IPS DF 6.9 (cell line): ENCODE results near the gene SBNO1.

ENCODE experiments used
- DNase-seq: peaks from one replicate; pipeline ENCODE4 v3.0.0-alpha.2; 2013; ENCODE audit warnings: low read depth, low spot score
- H3K27ac ChIP-seq: one replicate; pipeline ENCODE4 v1.5.1; 2013; ENCODE audit warnings: low read length, control low read depth
- H3K27me3 ChIP-seq: 2 replicates; pipeline ENCODE4 v1.6.1; 2013; ENCODE audit warnings: mild to moderate bottlenecking, low read length; ENCODE audit not compliant: control insufficient read depth, insufficient read depth
- H3K36me3 ChIP-seq: 2 replicates; pipeline ENCODE4 v1.6.1; 2013; ENCODE audit warnings: low read length; ENCODE audit not compliant: control insufficient read depth, insufficient read depth
- H3K4me1 ChIP-seq: 2 replicates; pipeline ENCODE4 v1.6.1; 2013; ENCODE audit warnings: low read length; ENCODE audit not compliant: control insufficient read depth, insufficient read depth
- H3K4me3 ChIP-seq: 2 replicates; pipeline ENCODE4 v1.5.1; 2013; ENCODE audit warnings: mild to moderate bottlenecking, low read length
- H3K9me3 ChIP-seq: 2 replicates; pipeline ENCODE4 v1.6.1; 2013; ENCODE audit warnings: low read length, inconsistent platforms; ENCODE audit not compliant: control insufficient read depth, insufficient read depth
- WGBS: extraction: QIAGEN DNeasy Blood & Tissue Kit; methylation state at CpG from one replicate; pipeline ENCODE4 v1.1.7; 2013; ENCODE audit warnings: mixed read lengths, missing lambda C conversion rate; ENCODE audit not compliant: insufficient read length, insufficient coverage; 5-methylcytosine and 5-hydroxymethylcytosine counted together

The SBNO1 gene

GRCh38 chr12:123398177-123398549 lies 33.5 kb upstream of the SBNO1 start:
- Histone ChIP-seq H3K4me1 (peaks cover 5% of the 10 kb centered on the region), H3K27me3 (peaks cover 8% of the 10 kb centered on the region), H3K36me3 (peaks cover 11% of the 10 kb centered on the region; the same call in 1 of the 2 replicates), H3K9me3 (no peaks in the 10 kb centered on the region), H3K4me3 (no peak overlapping the region), H3K27ac (no peak overlapping the region)
- DNase-seq, result no peak
- no CpG with 5 or more reads among the region's 10 CpGs for WGBS

GRCh38 chr12:123397400-123397799 lies 32.8 kb upstream of the SBNO1 start:
- no CpG with 5 or more reads among the region's 6 CpGs for WGBS
- H3K27me3 ChIP-seq, result peaks cover 3% of the 10 kb centered on the region; the same call in 1 of the 2 replicates
- DNase-seq, result no peak
- no peaks in the 10 kb centered on the region for H3K9me3 ChIP-seq
- no peak overlapping the region for H3K4me3 ChIP-seq
- no peak overlapping the region for H3K27ac ChIP-seq
- peaks cover 5% of the 10 kb centered on the region for H3K4me1 ChIP-seq
- H3K36me3 ChIP-seq, result peaks cover 11% of the 10 kb centered on the region; the same call in 1 of the 2 replicates

GRCh38 chr12:123396954-123397353 lies 32.3 kb upstream of the SBNO1 start:
- no CpG with 5 or more reads among the region's 9 CpGs for WGBS
- H3K27me3 ChIP-seq, result 0 out of 2 replicates have a peak, but pooled peaks cover 2% of the 10 kb centered on the region
- H3K27ac ChIP-seq, result no peak overlapping the region
- H3K36me3 ChIP-seq, result peaks cover 12% of the 10 kb centered on the region; the same call in 1 of the 2 replicates
- no peak overlapping the region for H3K4me3 ChIP-seq
- DNase-seq, result no peak
- peaks cover 2% of the 10 kb centered on the region; the same call in 1 of the 2 replicates for H3K4me1 ChIP-seq
- H3K9me3 ChIP-seq, result no peaks in the 10 kb centered on the region

GRCh38 chr12:123396543-123396942 lies 31.9 kb upstream of the SBNO1 start:
- Histone ChIP-seq H3K36me3 (peaks cover 15% of the 10 kb centered on the region; the same call in 1 of the 2 replicates), H3K4me1 (no peaks in the 10 kb centered on the region), H3K9me3 (no peaks in the 10 kb centered on the region), H3K27ac (no peak overlapping the region), H3K27me3 (no peaks in the 10 kb centered on the region), H3K4me3 (no peak overlapping the region)
- no peak for DNase-seq
- WGBS, result no CpG with 5 or more reads among the region's 2 CpGs

DNA sequence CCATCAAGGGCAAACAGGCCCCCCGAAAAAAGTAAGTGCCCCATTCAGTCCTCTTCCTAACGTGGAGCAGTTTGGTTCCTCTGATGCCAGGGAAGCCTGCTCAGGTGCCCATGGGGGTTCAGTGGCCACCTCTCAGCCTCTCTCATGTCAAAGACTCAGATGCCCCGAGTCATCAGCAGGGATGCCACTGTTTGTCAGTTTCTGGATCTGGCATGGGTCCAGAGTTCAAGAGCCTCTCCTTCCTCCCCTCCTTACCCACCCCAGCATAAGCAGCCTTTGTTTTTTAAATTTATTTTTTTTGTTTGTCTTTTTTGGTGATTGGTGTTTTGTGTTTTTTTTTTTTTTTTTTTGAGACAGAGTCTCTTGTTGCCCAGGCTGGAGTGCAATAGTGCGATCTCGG lies 30.6 kb upstream of the SBNO1 start:
- Histone ChIP-seq H3K4me1 (no peaks in the 10 kb centered on the region), H3K27ac (no peak overlapping the region), H3K27me3 (peaks cover under 1% of the 10 kb centered on the region; the same call in 1 of the 2 replicates), H3K4me3 (no peak overlapping the region), H3K36me3 (peaks cover 16% of the 10 kb centered on the region; the same call in 1 of the 2 replicates), H3K9me3 (no peaks in the 10 kb centered on the region)
- no CpG with 5 or more reads among the region's 5 CpGs for WGBS
- DNase-seq, result no peak

DNA sequence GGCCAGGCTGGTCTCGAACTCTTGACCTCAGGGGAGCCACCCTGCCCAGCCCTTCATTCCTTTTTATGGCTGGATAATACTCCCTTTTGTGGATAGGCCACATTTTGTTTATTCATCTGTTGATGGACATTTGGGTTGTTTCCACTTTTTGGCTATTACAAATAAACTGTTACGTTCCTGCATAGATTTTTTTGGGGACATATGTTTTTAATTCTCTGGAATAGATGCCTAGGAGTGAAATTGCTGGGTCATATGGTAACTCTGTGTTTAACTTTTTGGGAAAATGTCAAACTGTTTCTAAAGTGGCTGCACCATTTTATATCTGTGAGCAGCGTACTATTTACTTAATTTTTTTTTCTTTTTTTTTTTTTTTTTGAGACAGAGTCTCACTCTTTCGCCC lies 29.1 kb upstream of the SBNO1 start:
- no peak overlapping the region for H3K4me3 ChIP-seq
- no peak for DNase-seq
- H3K4me1 ChIP-seq, result no peaks in the 10 kb centered on the region; the same call in 1 of the 2 replicates
- peaks cover 2% of the 10 kb centered on the region; the same call in 1 of the 2 replicates for H3K27me3 ChIP-seq
- WGBS, result no CpG with 5 or more reads among the region's 4 CpGs
- H3K27ac ChIP-seq, result no peak overlapping the region
- H3K9me3 ChIP-seq, result no peaks in the 10 kb centered on the region
- H3K36me3 ChIP-seq, result peaks cover 16% of the 10 kb centered on the region; the same call in 1 of the 2 replicates

DNA sequence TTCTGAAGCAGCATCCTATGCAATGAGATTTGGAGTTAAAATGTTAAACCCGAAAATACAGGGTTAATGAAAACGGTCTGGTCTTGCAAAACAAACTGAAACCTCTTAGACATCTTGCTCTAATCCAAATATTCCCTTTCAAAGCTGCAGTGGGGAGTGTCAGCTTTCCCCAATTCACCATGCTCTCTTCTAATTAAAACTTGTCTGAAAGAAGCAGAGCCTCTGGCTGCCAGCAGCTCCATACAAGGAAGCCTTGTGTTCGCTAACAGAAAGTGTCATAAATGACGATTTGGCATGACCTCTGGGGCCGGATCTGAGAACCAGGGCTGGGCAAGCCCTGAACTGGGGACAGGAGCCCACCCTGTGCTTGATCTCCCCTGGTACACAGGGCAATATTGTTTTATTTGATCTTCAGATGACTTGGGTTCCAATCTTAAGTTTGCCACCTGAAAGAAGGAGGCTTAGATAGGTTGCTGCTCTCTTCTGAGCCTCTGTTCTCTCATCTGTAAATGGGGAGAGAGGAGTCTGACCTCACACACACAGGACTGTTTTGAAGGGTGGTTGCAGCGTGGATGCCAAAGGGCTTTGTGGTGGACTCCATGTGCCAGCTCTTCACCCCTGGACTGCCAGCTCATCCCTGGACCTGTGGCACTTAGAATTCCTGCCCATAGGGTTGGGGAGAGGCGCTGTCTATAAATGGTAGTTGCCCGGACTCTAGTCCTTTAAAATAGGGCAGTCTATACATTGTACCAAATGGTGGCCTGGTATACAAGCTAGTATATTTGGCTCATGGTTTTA lies 27.1 kb upstream of the SBNO1 start:
- peaks cover 4% of the 10 kb centered on the region; the same call in 1 of the 2 replicates for H3K27me3 ChIP-seq
- no peaks in the 10 kb centered on the region for H3K9me3 ChIP-seq
- peaks cover 10% of the 10 kb centered on the region; the same call in 1 of the 2 replicates for H3K36me3 ChIP-seq
- no CpG with 5 or more reads among the region's 8 CpGs for WGBS
- H3K4me1 ChIP-seq, result peaks cover 2% of the 10 kb centered on the region
- DNase-seq, result no peak
- no peak overlapping the region for H3K4me3 ChIP-seq
- H3K27ac ChIP-seq, result no peak overlapping the region

- no CpG with 5 or more reads among the region's 23 CpGs for WGBS
- H3K27ac ChIP-seq, result no peak overlapping the region
- H3K4me3 ChIP-seq, result no peak overlapping the region
- peaks cover 7% of the 10 kb centered on the region; the same call in 1 of the 2 replicates for H3K36me3 ChIP-seq
- H3K4me1 ChIP-seq, result peaks cover 2% of the 10 kb centered on the region
- H3K9me3 ChIP-seq, result no peaks in the 10 kb centered on the region
- peaks cover 4% of the 10 kb centered on the region; the same call in 1 of the 2 replicates for H3K27me3 ChIP-seq
- no peak for DNase-seq
Measured at GRCh38 chr12:123390498-123391426, 26.1 kb upstream of the SBNO1 start.

- no CpG with 5 or more reads among the region's 66 CpGs for WGBS
- DNase-seq, result no peak
- Histone ChIP-seq H3K27ac (no peak overlapping the region), H3K4me3 (peak overlapping the region; percentile 71), H3K27me3 (peaks cover 4% of the 10 kb centered on the region; the same call in 1 of the 2 replicates), H3K36me3 (peaks cover 7% of the 10 kb centered on the region; the same call in 1 of the 2 replicates), H3K4me1 (peaks cover 2% of the 10 kb centered on the region), H3K9me3 (no peaks in the 10 kb centered on the region)
Measured at GRCh38 chr12:123389560-123390351, 25.1 kb upstream of the SBNO1 start.
